SK-N-SH treated with all-trans-retinoic acid at 6 μM for 48 hours (cell line): Measurements from ENCODE around the gene PUS3.

Experiments
- CREB5 ChIP-seq: fragments of 250-450 bp; sonication (Bioruptor Pico); IDR thresholded peaks from 2 replicates; pipeline ENCODE4 v1.5.1; 2020; ENCODE audit warnings: low read depth, mild to moderate bottlenecking, moderate library complexity
- ESRRG ChIP-seq: fragments of 250-450 bp; sonication (Bioruptor Pico); IDR thresholded peaks from 2 replicates; pipeline ENCODE4 v1.6.1; 2021; ENCODE audit warnings: mild to moderate bottlenecking
- GLIS3 ChIP-seq: fragments of 250-450 bp; sonication (Bioruptor Pico); IDR thresholded peaks from 2 replicates; pipeline ENCODE4 v1.5.0; 2020; ENCODE audit warnings: mild to moderate bottlenecking, moderate library complexity
- PPARA ChIP-seq: fragments of 250-450 bp; sonication (Bioruptor Pico); IDR thresholded peaks from 2 replicates; pipeline ENCODE4 v1.5.0; 2020; ENCODE audit warnings: mild to moderate bottlenecking, borderline replicate concordance
- SNAI2 ChIP-seq: fragments of 250-450 bp; sonication (Bioruptor Pico); IDR thresholded peaks from 2 replicates; pipeline ENCODE4 v1.5.0; 2020; ENCODE audit warnings: mild to moderate bottlenecking, moderate library complexity
- ZNF70 ChIP-seq: fragments of 450-650 bp; formaldehyde crosslinking; IDR thresholded peaks from 2 replicates; pipeline ENCODE4 v1.5.0; 2020; ENCODE audit warnings: mild to moderate bottlenecking, moderate library complexity
- TF ChIP-seq, protein P1 (sequence below): fragments of 250-450 bp; sonication (Bioruptor Pico); IDR thresholded peaks from 2 replicates; pipeline ENCODE4 v1.8.0; 2020; ENCODE audit warnings: mild to moderate bottlenecking, moderate library complexity, borderline replicate concordance

- TF ChIP-seq SNAI2 (CRISPR knock-in tag) = no peak
- TF ChIP-seq, protein P1, sequence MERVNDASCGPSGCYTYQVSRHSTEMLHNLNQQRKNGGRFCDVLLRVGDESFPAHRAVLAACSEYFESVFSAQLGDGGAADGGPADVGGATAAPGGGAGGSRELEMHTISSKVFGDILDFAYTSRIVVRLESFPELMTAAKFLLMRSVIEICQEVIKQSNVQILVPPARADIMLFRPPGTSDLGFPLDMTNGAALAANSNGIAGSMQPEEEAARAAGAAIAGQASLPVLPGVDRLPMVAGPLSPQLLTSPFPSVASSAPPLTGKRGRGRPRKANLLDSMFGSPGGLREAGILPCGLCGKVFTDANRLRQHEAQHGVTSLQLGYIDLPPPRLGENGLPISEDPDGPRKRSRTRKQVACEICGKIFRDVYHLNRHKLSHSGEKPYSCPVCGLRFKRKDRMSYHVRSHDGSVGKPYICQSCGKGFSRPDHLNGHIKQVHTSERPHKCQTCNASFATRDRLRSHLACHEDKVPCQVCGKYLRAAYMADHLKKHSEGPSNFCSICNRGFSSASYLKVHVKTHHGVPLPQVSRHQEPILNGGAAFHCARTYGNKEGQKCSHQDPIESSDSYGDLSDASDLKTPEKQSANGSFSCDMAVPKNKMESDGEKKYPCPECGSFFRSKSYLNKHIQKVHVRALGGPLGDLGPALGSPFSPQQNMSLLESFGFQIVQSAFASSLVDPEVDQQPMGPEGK = no peak
- no peak for TF ChIP-seq GLIS3 (CRISPR knock-in tag)
- TF ChIP-seq CREB5 (CRISPR knock-in tag) = no peak
- TF ChIP-seq ZNF70 = no peak
- no peak for TF ChIP-seq ESRRG (CRISPR knock-in tag)
- no peak for TF ChIP-seq PPARA (CRISPR knock-in tag)
Measured at GRCh38 chr11:125924384-125925007, 21.5 kb upstream of the PUS3 start.
